WTC11 (cell line): ENCODE measurements around the gene NACC2.

Experiments used
- CTCF ChIP-seq: fragments of 200-600 bp; IDR thresholded peaks from 2 replicates; pipeline ENCODE4 v1.8.0; 2022; ENCODE audit warnings: antibody characterized with exemption
- ZNF425 ChIP-seq: fragments of 250-450 bp; sonication (Bioruptor Pico); conservative IDR thresholded peaks from 2 replicates; pipeline ENCODE4 v1.9.0; 2021; ENCODE audit warnings: mild to moderate bottlenecking

- TF ChIP-seq CTCF (no peak), ZNF425 (no peak)
These were observed 35.0 kb downstream of the NACC2 start for GRCh38 chr9:136059851-136060670.
